NCI-H446 treated with DMSO at 0.1 percent for 48 hours (cell line): Measurements from ENCODE around the gene DENND4C.
"Not testable (repeated sequence)": the region's sequence is repeated elsewhere in the genome, so short reads cannot be mapped to it uniquely, and the experiment has no call there.

ENCODE experiments used
- DNase-seq: peaks from one replicate; lab custom pipeline; 2025; lab: John Stamatoyannopoulos, UW

DENND4C gene

GRCh38 chr9:19266778-19267384 is 36.4 kb downstream of the DENND4C start:
- DNase-seq: not testable (repeated sequence)

DNA sequence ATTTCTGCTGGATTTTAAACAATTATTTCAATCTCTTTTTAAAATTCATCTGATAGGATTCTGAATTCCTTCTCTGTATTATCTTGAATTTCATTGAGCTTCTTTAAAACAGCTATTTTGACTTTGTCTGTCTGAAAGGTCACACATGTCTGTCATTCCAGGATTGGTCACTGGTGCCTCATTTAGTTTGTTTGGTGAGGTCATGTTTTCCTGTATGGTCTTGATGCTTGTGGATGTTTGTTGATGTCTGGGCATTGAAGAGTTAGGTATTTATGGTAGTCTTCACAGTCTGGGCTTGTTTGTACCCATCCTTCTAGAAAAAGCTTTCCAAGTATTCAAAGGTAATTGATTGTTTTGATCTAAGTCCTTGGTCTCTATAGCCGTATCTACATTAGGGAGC is 39.1 kb downstream of the DENND4C start:
- DNase-seq: no peak

GRCh38 chr9:19270421-19270949 is 40.0 kb downstream of the DENND4C start:
- no peak for DNase-seq

- no peak for DNase-seq
Observed at GRCh38 chr9:19271081-19271480, 40.6 kb downstream of the DENND4C start.

DNA sequence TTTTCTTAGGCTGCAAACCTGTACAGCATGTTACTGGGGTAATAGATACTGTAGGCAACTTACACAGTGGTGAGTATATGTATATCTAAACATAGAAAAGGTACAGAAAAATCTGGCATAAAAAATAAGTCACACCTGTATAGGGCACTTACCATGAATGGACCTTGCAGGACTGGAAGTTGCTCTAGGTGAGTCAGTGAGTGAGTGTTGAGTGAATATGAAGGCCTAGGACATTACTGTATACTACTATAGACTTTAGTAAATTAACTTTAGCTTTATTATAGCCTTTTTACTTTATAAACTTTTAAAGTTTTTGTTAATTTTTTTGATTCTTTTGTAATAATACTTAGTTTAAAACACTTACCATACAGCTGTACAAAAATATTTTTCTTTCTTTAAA is 51.3 kb downstream of the DENND4C start:
- DNase-seq: no peak

DNA sequence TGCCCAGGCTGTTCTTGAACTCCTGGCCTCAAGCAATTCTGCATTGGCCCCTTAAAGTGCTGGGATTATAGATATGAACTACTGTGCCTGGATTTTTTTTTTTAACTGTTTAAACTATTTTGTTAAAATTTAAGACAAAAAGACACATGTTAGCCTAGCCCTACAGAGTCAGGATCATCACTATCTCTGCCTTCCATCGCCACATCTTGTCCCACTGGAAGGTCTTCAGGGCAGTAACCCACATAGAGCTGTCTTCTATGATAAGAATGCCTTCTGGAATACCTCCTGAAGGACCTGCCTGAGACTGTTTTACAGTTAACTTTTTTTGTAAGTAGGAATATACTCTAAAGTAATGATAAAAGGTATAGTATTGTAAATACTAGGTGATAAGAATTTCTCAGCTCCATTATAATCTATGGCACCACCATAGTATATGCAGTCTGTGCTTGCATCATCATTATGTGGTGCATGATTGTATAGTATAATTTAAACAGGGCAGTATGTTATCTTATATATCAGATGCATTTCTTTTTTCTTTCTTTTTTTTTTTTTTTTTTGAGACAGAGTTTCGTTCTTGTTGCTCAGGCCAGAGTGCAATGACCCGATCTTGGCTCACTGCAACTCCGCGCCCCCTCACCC is 52.7 kb downstream of the DENND4C start:
- no peak for DNase-seq

DNA sequence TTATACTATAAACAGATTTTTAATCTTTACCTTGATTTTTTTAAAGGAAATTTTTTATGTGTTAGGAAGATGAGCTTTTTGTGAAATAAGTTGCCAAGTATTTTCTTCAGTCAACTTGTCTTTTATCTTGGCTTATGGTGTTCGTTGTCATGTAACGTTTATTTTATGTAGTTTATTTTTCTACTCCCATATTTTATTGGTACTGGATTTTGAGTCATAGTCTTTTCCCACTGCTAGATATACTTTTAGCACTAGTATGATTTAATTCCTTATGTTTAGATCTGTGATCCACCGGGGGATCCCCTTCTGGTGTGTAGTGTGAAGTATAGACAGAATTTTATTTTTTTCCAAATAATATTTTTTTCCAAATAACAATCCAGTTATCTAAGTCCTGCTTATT is 54.2 kb downstream of the DENND4C start:
- DNase-seq: no peak

- no peak for DNase-seq
Observed at GRCh38 chr9:19286634-19287188, 56.2 kb downstream of the DENND4C start.

GRCh38 chr9:19288081-19288480 is 57.6 kb downstream of the DENND4C start:
- DNase-seq: no peak

GRCh38 chr9:19290103-19290502 is 59.6 kb downstream of the DENND4C start:
- no peak for DNase-seq

GRCh38 chr9:19294219-19294618 is 63.7 kb downstream of the DENND4C start:
- DNase-seq: no peak

DNA sequence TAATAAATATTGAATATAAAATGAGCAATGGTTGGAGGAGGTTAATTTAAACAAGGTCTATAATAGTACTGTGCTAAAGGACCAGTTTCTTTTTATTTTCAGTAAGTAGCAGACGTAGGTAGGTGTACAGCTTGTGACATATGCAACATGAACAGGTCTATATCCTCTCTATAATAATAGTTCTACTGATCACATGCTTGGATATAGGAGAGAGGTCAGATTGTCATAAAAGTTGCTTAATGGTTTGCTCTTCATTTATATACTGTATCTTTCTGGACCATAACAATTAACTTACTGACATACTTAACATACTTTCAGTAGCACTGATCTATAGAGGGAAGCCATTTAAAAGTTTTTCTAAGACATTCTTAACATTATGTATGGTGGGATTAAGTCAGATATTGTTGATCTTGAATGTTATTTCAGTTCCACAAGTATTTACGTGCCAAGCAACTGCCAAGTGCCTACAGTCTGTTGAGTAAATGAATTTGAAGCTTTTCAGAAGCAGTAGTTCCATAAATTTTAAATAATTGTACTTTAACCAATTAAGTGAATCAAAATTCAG is 68.0 kb downstream of the DENND4C start:
- no peak for DNase-seq

GRCh38 chr9:19303216-19303615 is 72.7 kb downstream of the DENND4C start:
- no peak for DNase-seq

- DNase-seq: no peak
Observed at GRCh38 chr9:19306568-19306967, 76.1 kb downstream of the DENND4C start.

- no peak for DNase-seq
Observed at GRCh38 chr9:19310246-19310645, 79.8 kb downstream of the DENND4C start.

DNA sequence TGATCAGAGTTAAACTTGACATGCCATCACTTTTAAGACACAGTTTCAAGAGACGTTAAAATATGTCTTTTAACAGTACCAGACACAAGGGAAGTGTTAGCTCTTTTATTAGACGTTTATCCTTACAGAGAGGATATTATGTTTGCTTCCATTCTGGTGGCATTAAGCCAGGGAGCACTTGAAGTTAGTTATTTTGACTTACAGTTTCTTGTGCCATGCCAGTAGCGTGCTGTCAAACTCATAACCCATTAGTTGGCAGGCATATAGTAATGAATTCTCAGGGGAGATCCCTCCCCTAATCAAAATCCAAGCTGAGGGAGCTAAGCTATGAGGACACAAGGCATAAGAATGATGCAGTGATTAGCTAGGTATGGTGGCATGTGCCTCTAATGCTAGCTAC is 83.1 kb downstream of the DENND4C start:
- DNase-seq: peak; percentile 12

GRCh38 chr9:19320495-19320894 is 90.0 kb downstream of the DENND4C start:
- DNase-seq: no peak

- DNase-seq: no peak
Observed at GRCh38 chr9:19331877-19332276, 101.4 kb downstream of the DENND4C start.

DNA sequence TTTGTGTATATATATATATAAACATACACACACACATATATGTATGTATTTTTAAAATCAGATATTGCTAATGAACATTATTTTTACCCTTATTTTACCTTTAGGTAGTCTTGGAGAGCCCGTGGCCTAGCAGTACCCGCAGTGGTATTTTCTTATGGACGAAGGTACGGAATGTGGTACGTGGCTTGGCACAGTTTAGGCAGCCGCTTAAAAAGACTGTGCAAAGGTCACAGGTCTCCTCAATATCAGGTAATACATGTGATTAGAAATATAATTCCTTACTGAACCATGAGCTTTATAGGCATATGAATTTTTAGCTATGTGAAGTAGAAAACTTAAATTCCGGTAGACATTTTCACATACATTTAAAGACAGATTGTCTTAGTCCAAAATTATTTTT is 105.7 kb downstream of the DENND4C start:
- DNase-seq: no peak

- no peak for DNase-seq
Observed at GRCh38 chr9:19342947-19343346, 112.5 kb downstream of the DENND4C start.

DNA sequence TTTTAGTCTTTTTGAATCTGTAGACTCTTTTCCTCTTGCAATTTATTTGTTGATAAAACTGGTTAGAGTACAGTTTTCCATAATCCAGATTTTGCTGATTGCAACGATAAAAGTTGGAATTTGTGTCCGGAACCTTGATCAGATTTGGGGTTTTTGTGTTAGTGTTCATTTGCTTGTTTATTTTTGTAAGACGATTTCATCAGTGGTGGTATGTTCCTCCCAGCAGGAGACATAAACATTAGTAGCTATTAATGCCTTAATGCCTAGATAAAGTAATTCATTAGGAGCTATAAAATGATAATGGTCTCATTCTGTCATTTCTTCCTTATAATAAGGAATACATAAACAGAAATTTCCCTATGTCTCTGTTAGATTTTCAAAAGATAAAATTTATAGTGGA is 128.2 kb downstream of the DENND4C start:
- DNase-seq: no peak

DNA sequence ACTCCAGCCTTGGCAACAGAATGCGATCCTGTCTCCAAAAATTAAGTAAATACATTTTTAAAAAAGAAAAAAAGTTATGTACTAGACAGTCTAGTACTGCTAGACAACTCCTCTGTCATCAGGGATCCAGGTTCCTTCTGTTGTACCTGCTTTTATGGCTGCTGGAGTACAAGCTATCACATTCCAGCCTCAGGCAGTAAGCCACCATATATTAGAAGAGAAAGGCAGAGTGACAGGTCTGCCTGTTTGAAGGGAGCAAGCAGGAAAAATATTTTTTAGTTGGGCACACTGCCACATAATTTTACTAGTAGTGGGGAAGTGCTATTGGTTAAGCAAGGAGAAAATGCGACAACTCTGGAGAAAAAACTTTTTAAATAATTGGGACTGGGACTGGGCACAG is 138.6 kb downstream of the DENND4C start:
- DNase-seq: no peak

DNA sequence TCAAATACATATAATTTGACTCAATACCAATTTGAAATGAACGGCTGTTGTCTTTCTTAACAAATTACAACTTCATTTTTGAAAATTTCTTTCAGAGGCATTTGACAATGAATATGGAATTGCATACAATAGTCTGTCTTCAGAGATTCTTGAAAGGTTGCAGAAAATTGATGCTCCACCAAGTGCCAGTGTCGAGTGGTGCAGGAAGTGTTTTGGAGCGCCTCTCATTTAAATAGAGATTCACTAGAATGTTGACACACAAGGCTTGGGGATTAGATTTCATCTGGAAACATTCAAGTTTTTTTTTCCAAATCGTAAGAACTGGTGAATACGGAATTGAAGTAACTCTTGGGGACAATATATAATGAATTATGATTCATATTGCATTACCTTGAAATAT is 141.4 kb downstream of the DENND4C start:
- DNase-seq: no peak
